GM10847 (cell line): ENCODE data around the gene ZNF396.

Source experiments
- POLR2A ChIP-seq: IDR thresholded peaks from 2 replicates; pipeline ENCODE4 v1.6.1; 2011; ENCODE audit not compliant: insufficient read length; ENCODE audit errors: extremely low read depth

Gene ZNF396

DNA sequence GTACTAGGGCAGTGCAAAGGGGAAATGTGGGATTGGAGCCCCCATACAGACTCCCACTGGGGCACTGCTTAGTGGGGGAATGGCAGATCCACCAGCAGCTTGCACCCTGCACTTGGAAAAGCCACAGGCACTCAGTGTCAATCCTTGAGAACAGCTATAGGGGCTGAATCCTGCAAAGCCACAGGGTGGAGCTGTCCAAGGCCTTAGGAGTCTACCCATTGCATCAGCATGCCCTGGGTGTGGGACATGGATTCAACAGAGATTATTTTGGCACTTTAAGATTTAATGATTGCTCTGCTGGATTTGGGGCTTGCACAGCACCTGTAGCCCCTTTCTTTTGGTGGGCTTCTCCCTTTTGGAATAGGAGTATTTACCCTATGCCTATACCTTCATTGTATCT is 24.4 kb downstream of the ZNF396 start:
- TF ChIP-seq POLR2A: no peak

DNA sequence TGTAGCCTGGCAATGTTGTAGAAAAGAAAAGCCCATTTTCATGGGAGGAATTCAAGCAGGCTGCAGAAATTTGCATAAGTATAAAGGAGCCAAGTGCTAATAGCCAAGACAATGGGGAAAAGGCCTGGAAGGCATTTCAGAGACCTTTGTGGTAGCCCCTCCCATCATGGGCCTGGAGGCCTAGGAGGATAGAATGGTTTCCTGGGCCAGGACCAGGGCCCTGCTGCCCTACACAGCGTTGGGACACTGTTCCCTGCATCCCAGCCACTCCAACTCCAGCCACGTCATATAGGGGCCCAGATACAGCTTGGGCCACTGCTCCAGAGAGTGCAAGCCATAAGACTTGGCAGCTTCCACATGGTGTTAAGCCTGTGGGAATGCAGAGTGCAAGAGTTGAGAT is 24.9 kb downstream of the ZNF396 start:
- no peak for TF ChIP-seq POLR2A

DNA sequence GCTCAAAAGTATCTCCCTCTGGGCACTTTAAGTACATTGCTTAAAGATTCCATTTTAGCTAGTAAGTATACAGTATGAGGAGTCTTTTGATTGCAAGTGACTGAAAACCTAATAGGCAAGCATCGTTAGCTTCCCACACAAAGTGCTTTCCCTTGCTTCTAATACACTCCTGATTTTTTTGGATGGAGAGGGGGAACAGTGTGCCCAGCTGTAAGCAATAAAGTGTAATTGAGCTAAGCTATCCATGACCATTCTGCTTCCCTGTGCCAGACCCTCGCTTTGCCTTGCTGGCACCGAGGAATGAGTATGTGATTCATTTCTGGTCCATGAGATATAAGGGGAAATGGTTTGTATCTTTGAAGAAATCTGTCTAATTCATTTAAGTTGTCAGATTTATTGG is 29.1 kb downstream of the ZNF396 start:
- no peak for TF ChIP-seq POLR2A

DNA sequence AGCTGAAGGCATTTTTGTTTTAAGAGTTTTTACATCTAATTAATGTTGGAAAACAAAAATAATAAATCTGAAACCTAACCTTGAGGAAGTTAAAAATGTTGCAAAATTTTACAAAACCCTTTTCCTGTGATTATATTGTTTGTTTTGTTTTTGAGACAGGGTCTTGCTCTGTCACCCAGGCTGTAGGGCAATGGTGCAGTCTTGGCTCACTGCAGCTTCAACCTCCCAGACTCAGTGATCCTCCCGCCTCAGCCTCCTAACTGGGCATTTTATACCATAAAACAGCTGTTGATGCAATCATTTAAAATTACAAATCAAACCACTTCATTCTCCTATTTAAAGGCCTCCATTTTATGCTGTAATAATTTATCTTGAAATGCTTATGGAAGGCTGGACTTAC is 31.2 kb downstream of the ZNF396 start:
- no peak for TF ChIP-seq POLR2A

DNA sequence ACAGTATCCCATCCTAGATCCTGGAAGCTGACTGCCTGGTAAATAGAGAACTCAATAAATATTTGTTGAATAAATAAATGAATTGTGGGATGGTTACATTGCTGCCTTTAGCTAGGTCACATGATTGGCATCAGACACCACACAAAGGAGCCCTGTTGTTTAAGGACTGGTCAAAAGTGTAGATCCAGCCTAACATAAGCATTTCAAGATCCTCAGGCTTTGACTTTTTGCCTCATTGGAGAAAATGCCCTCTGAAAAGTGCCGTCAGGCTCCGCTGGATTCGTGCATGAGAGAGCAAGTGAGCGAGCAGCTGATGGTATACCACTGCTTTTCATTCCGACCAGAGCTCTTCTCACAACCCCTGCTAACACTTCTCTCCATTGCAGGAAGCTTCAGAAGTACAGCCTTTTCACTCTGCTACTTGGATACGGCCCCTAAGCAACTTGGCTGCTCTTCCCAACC is 31.6 kb downstream of the ZNF396 start:
- TF ChIP-seq POLR2A: no peak

DNA sequence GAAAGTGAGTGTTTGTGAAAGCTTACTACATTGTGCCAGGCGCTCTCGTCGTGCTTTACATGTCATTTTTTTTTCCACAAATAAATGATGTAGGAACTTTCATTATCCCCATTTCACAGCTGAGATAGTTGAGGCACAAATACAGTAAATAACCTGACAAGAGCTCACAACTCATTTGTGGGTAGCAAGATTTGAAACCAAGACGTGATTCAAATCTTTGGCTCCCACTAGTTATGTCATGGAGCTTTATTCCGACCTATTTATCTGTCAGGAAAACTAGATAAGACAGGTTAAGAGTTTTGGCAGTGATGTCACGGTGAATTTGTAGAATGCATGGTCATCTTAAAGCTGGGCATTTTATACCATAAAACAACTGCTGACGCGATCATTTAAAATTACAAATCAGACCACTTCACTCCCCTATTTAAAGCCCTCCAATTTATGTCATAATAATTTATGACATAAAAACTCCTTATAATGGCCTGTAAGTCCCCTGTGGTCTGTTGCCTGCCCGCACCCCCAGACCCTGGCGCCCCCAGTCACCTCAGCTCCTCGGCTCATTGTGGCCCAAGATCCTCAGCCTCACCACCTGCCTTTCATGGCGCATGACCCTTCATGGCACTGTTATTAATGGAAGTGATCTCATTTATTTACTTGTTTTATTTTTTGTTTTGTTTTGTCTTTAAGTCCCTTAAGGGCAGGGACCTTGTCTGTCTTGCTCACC is 32.2 kb downstream of the ZNF396 start:
- no peak for TF ChIP-seq POLR2A

DNA sequence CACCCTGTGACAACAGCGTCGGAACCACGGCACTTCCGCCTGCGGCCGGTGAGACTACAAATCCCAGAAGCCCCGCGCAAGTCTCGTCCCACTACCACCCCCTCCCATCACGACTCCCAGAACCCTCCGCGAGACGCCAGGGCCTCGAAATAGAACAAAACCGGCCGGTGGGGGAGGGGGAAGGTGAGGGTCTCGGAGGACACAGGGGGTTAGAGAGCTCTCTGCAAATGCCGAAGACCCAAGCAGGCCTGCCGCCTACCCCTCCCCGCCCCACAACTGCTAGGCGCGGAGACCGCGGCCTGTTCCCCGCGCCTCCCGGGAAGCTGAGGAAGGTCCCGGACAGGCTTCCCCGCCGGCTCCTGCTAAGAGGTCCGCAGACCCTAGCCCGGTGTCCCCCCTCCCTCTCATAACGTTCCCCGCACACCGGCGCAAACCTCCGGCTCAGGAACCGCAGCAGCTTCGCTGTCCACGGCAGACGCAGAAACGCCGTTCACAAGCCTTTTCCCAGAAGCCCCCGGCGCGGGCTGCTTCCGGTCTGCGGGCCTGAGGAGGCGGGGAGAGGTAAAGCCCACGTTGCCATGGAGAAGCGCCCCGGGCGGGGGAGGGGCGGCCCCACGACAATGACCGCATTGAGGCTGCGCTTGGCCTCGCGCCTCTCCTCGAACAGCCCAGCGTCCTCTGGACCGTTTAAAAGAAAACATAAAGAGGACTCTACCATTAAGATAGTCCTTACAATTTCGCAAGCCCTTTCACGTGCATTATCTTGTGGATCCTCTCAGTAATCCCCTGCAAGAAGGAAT is 33.0 kb downstream of the ZNF396 start, which contains the start of gene ZNF24:
ZNF24 (minus strand) TSS at position 485 of the 800 bp plus-strand sequence. CDS start 3,770 bp downstream, outside the sequence.
- TF ChIP-seq POLR2A: peak; percentile 79

DNA sequence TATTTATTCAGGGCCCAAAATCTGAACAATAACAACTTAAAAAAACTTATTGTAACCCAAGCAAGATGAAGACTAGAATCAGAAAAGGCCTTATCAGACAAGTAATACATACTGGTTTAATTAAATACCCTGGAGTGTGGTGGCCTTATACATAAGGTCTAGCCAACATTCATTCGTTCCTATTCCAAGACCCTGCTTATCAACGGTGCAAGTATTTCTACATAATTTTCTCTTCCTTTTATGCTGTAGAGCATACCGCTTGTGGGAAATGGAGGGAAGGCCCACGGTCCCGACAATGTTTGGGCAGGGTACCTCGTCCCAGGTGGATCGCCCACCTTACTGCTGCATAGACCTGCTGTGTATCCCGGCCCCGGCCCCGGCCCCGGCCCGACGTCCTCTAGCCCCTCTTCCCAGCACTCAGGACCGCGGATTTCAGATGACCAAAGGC is 33.6 kb downstream of the ZNF396 start:
- no peak for TF ChIP-seq POLR2A

DNA sequence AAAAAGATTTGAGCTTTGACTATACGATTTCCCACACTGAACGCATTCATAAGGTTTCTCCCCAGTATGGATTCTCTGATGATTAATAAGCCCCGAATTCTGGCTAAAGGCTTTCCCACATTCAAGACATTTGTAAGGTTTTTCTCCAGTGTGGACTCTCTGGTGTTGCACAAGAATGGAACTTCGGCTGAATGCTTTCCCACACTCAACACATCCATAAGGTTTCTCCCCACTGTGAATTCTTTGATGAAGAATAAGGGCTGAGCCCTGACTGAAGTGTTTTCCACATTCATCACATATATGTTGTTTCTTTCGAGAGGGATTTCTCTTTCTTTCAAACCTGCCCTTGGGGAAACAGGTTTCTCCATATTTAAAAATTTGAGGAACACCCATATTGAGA is 39.9 kb downstream of the ZNF396 start:
- TF ChIP-seq POLR2A: no peak

DNA sequence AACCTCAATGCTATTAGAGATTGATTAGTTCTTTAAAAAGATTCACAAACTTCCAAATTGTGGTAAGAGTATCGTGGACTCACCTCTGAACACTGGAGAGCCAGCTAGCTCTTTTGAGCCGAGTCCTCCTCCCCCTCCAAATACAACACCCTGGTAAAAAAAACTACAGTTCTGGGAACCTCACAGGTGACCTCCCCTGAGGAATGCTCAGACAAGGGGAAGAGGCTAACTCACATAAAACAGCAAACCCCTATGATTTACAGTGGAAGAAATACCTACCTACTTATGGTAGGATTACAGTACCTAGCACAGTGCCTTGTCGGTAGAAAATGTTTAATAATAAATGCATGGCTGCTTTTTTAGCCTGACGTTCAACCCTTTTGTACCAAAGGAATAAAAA is 41.3 kb downstream of the ZNF396 start:
- no peak for TF ChIP-seq POLR2A

DNA sequence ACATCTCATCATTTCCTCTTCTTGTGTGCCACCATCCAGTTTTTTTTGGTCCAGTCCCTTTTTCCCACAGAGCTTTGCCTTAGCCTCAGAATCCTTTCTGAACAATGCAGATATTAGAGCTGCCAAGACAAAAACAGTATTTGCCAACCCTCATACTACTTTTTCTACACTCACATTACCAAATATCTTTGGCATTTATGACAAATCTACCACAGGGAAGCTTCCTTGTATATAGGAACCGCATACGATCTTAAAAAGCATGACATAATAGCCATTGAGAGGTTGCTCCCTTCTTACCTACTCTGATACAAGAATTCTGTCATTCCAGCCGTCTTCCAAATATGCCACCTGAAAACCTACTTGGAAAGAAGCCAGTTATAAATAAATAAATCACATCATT is 42.3 kb downstream of the ZNF396 start:
- no peak for TF ChIP-seq POLR2A

DNA sequence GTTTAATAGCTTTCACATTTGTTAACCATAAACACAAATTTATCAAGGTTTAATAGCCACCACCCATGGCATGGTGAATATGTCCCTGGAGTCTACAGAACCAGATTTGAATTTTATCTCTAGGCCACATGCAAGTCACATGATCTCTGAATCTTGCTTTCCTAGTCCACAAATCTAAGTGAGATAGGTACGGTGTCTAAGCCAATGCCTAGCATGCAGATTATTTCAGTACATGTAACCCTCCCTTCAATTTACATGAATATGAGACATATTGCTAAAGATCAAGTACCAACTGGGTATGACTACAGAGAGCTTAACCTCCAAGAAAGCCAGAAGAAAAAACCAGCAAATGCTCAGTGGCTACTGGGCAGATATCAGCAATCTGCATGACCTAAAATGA is 42.9 kb downstream of the ZNF396 start:
- no peak for TF ChIP-seq POLR2A

DNA sequence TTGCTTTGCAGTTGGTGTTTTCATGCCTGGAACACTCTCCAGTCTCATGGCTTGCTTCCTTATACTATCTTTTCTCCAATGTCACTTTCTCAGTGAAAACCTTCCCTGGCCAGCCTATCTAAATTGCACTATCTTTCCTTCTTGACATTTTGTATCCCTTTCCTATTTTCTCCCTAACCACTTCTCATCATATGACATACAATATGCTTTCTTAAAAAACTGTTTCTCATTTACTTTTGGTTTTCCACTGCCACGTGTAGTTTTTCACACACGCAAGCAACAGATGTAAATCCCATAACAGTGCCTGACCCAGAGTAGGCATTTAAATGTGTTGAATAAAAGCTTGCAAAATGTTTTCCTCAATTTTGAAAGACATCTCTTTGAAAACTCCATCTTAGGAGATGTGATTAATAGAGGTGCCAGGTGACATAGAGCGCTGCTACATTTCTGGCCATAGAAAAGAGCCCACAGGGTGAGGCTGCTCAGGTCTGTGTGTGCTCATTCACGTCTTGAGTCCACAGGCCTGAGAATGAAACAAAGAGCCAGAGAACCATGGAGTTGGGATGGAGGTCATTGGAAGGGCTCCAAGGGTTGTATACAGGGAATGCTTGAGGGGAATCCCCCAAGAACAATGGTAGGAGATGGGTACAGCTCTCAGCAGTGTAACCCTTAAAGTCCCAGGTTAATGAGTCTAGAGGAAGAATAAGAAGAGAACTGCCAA is 45.6 kb downstream of the ZNF396 start:
- no peak for TF ChIP-seq POLR2A

DNA sequence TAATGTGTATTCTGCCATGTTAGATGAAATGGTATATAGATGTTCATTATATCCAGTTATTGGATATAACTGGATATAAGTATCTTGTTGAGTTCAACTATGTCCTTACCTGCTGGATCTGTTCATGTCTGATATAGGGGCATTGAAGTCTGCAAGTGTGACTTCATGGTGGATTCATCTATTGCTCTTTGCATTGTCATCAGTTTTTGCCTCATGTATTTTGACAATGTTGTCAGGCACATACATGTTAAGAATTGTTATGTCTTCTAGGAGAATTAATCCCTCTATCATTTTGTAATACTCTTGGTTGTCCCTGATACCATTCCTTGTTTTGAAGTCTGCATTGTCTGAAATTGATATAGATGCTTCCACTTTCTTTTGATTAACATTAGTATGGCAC is 48.3 kb downstream of the ZNF396 start:
- no peak for TF ChIP-seq POLR2A

DNA sequence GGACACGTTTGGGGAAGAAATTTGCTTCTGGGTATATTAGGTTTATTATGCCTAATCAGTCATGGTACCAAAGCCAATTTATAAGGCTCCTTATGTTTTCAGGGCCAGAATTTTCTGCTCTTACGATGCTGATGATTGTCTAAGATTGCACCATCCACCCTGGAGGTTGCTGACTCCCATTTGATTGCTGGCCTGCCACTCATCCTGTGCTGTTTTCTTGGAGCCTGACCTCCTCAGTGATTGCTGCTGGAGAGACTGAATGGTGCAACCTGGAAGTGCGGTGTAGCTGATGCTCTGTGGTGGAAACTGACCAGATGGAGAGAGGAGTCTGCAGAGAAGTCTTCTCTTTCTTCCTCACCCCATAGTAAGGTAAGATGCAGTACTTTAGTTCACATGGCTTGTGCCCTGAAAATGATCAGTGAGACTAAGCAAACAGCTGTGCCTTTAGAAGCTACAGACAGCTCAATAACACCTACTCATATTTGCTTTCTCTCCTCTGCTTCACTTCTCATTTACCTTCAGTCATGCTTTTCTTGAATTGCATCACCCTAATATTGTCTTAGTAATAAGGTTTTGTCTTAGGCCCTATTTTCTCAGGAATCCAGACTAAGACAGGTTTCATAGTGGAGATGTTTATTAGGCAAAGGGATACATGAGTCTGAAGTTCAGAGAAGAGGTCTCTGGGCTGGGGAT is 50.3 kb downstream of the ZNF396 start:
- no peak for TF ChIP-seq POLR2A
